ENCODE data around the gene CFAP74. TPM values are rescaled to one million over a fixed set of nuclear protein-coding genes. Genes with fewer than 3 reads are reported as not detected.

Gene CFAP74
- total and polyA plus RNA-seq, 2 of the 13 experiments (the other 11 are each of a cell fraction or from before 2014, with no cell fraction given): 0.27 to 0.62 TPM

DNA sequence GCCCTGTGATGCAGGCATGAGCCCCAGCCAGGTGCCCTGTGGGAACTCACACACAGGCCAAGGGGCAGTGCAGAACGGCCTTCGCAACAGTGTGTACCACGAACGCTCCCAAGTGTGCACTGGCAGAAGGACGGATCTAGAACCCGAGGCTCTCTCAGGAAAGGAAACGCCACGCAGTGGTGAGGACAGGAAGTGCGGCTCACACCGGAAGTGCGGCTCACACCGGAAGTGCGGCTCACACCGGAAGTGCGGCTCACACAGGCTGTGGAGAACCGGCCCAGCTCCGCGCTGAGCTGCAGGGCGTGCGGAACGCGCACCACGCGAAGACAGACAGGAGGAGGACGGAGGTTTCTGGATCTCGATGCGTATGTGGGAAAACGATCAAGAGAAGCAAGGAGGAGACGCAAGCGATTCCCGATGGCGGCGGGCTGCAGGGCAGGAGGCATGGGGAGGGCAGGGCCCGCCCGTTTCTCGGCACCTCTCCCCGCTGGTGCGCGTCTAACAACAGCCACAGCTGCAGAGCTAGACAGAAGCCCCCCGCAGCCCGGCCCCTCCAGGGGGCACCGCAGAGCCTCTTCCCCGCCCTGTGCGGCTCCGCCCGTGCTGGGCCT, 48.6 kb downstream of the CFAP74 start (continued):
- no peak for TF ChIP-seq TBL1XR1 (IDR thresholded peaks at IDR 0.05; ENCODE audit: borderline replicate concordance, low read length, partially characterized antibody)
- TF ChIP-seq ETV6 (CRISPR knock-in tag; conservative IDR thresholded peaks at IDR 0.05): peak; percentile 65; the same call in 1 of the 2 replicates
- no peak for TF ChIP-seq YY1 (IDR thresholded peaks at IDR 0.05; ENCODE audit: insufficient read depth, insufficient replicate concordance, low read depth, low read length)
- TF ChIP-seq AGO2 (optimal IDR thresholded peaks at IDR 0.05; ENCODE audit: low read depth, low read length): peak; percentile 58
- TF ChIP-seq ZNF597 (CRISPR knock-in tag; IDR thresholded peaks at IDR 0.05): no peak
- TF ChIP-seq ZBTB1 (CRISPR knock-in tag; IDR thresholded peaks at IDR 0.05; ENCODE audit: borderline replicate concordance): no peak
- no peak for TF ChIP-seq ZFP36L2 (CRISPR knock-in tag; IDR thresholded peaks at IDR 0.05)
- no peak for TF ChIP-seq ZNF205 (CRISPR knock-in tag; IDR thresholded peaks at IDR 0.05)
- no peak for TF ChIP-seq RFXANK (CRISPR knock-in tag; IDR thresholded peaks at IDR 0.05)

GRCh38 chr1:1954015-1954414, 49.6 kb downstream of the CFAP74 start:
- WGBS (ENCODE audit: low lambda C conversion rate): 46% methylated on average over 7 of the region's 9 CpGs
- TF ChIP-seq HNF1B (CRISPR knock-in tag; IDR thresholded peaks at IDR 0.05) (no peak), ZNF512 (CRISPR knock-in tag; IDR thresholded peaks at IDR 0.05) (no peak), ZNF724P (CRISPR knock-in tag; IDR thresholded peaks at IDR 0.05; ENCODE audit: borderline replicate concordance) (no peak), ZNF10 (CRISPR knock-in tag; IDR thresholded peaks at IDR 0.05; ENCODE audit: borderline replicate concordance, low read depth) (no peak), KLF16 (CRISPR knock-in tag; IDR thresholded peaks at IDR 0.05) (no peak)
- TF ChIP-seq, protein P1, sequence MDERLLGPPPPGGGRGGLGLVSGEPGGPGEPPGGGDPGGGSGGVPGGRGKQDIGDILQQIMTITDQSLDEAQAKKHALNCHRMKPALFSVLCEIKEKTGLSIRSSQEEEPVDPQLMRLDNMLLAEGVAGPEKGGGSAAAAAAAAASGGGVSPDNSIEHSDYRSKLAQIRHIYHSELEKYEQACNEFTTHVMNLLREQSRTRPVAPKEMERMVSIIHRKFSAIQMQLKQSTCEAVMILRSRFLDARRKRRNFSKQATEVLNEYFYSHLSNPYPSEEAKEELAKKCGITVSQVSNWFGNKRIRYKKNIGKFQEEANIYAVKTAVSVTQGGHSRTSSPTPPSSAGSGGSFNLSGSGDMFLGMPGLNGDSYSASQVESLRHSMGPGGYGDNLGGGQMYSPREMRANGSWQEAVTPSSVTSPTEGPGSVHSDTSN (CRISPR knock-in tag; IDR thresholded peaks at IDR 0.05): no peak
- TF ChIP-seq, protein P2, sequence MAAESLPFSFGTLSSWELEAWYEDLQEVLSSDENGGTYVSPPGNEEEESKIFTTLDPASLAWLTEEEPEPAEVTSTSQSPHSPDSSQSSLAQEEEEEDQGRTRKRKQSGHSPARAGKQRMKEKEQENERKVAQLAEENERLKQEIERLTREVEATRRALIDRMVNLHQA (CRISPR knock-in tag; IDR thresholded peaks at IDR 0.05): no peak

More at GRCh38 chr1:1954015-1954414, 49.6 kb downstream of the CFAP74 start:
- Histone ChIP-seq H3K36me3 (replicated peaks in 1 of 2; ENCODE audit: control insufficient read depth in 1 of 2, insufficient read depth in 2 of 2, low read length in 2 of 2) (no peaks in the 10 kb centered on the region), H2AFZ (ENCODE audit: low read length) (no peak overlapping the region), H3K79me2 (ENCODE audit: insufficient read depth, low read length) (no peaks in the 10 kb centered on the region), H3K4me1 (ENCODE audit: insufficient read depth, low read length) (peaks cover 49% of the 10 kb centered on the region), H3K9ac (ENCODE audit: insufficient read depth, low read depth, low read length) (no peak overlapping the region), H3K4me3 (replicated peaks in 1 of 3; ENCODE audit: insufficient read depth in 1 of 3, low read depth in 2 of 3, low read length in 3 of 3) (no peak overlapping the region), H3K9me3 (ENCODE audit: low read length) (no peaks in the 10 kb centered on the region), H3K4me2 (ENCODE audit: low read depth, low read length) (no peak overlapping the region), H3K27me3 (ENCODE audit: control insufficient read depth in 1 of 2, insufficient read depth in 2 of 2, low read length in 2 of 2) (peaks cover 0 to 18% of the 10 kb centered on the region in 2 experiments; a peak in 3 of 5 replicates), H4K20me1 (ENCODE audit: insufficient read depth, low read length) (no peaks in the 10 kb centered on the region), H3K27ac (ENCODE audit: extremely low read length, insufficient read depth, low read length) (no peak overlapping the region)
- no peak for DNase-seq (ENCODE audit: low spot score)
- CTCF ChIA-PET (ENCODE audit: low intra/inter-chr PET ratio, low total read pairs): no interaction called here
- ATAC-seq: no peak
- FAIRE-seq: no peak
- intact Hi-C loops (cut with micrococcal nuclease; ENCODE audit: unreplicated experiment) (no loop called here), in situ Hi-C loops (cut with HindIII; ENCODE audit: extremely low pct_ligation_motif_present, low pct_unique_long_range_greater_than_20kb) (no loop called here)
- no TSS peak for BruUV-seq (replicated peaks)
- POLR2A ChIA-PET: interaction anchor here (1.1 to 4.3 kb wide), 2 partner anchors 10 to 31 kb away, joined by 5 to 18 read pairs; no protein-coding TSS in a partner anchor

Data from HepG2 (cell line).